Keratinocyte (primary cell): ENCODE data around the gene HEPN1. TPM values are rescaled to one million over a fixed set of nuclear protein-coding genes. Genes with fewer than 3 reads are reported as not detected.

Source experiments
- DNase-seq: peaks from one replicate; pipeline ENCODE4 v3.0.0-alpha.2; 2011; ENCODE audit warnings: low read depth, missing footprints, low spot score
- FAIRE-seq: peaks from 2 replicates; lab custom pipeline; 2011; peaks lifted over from hg19 to GRCh38; lab: Jason Lieb, UNC
- H2AFZ ChIP-seq: 2 replicates; pipeline ENCODE4 v1.6.0; 2012; ENCODE audit warnings: low read length, control low read depth, inconsistent platforms; ENCODE audit not compliant: control insufficient read depth
- H3K27ac ChIP-seq: 2 replicates; pipeline ENCODE4 v1.5.1; 2011; ENCODE audit warnings: low read length; ENCODE audit not compliant: control insufficient read depth, insufficient read depth
- H3K27me3 ChIP-seq: 3 replicates; pipeline ENCODE4 v1.6.0; 2011; ENCODE audit warnings: low read length; ENCODE audit not compliant: control insufficient read depth, insufficient read depth; ENCODE audit errors: extremely low read depth
- H3K36me3 ChIP-seq, 2 experiments: 2 replicates in 1 of 2; 3 replicates in 1 of 2; pipeline ENCODE4 v1.5.1; 2011; ENCODE audit warnings: low read length in 2 of 2, mild to moderate bottlenecking in 1 of 2; ENCODE audit not compliant: control insufficient read depth in 2 of 2, insufficient read depth in 2 of 2; ENCODE audit errors: extremely low read depth in 1 of 2
- H3K4me1 ChIP-seq: 3 replicates; pipeline ENCODE4 v1.5.1; 2011; ENCODE audit warnings: low read length; ENCODE audit not compliant: control insufficient read depth, insufficient read depth; ENCODE audit errors: extremely low read depth
- H3K4me2 ChIP-seq: 3 replicates; pipeline ENCODE4 v1.6.0; 2011; ENCODE audit warnings: low read depth, low read length; ENCODE audit not compliant: control insufficient read depth, insufficient read depth; ENCODE audit errors: extremely low read depth
- H3K4me3 ChIP-seq, 3 experiments: fragments of 200-600 bp in 1 of 3; sonication (generic) in 1 of 3; 2 replicates in 2 of 3; 3 replicates in 1 of 3; pipeline ENCODE4 v1.5.1; 2011 to 2016; ENCODE audit warnings: low read length in 3 of 3, mild to moderate bottlenecking in 3 of 3, control low read depth in 2 of 3, inconsistent platforms in 1 of 3, low read depth in 1 of 3, mixed read lengths in 1 of 3, mixed run types in 1 of 3, moderate library complexity in 1 of 3; ENCODE audit not compliant: control insufficient read depth in 2 of 3, insufficient read depth in 2 of 3; ENCODE audit errors: extremely low read depth in 1 of 3
- H3K79me2 ChIP-seq: 2 replicates; pipeline ENCODE4 v1.6.0; 2012; ENCODE audit warnings: low read length; ENCODE audit not compliant: control insufficient read depth, insufficient read depth
- H3K9ac ChIP-seq: 3 replicates; pipeline ENCODE4 v1.6.0; 2011; ENCODE audit warnings: low read length; ENCODE audit not compliant: control insufficient read depth, insufficient read depth; ENCODE audit errors: extremely low read depth
- H3K9me1 ChIP-seq: 3 replicates; pipeline ENCODE4 v1.6.0; 2011; ENCODE audit warnings: low read length; ENCODE audit not compliant: control insufficient read depth, insufficient read depth; ENCODE audit errors: extremely low read depth
- H3K9me3 ChIP-seq: 2 replicates; pipeline ENCODE4 v1.5.1; 2012; ENCODE audit warnings: low read depth, low read length; ENCODE audit not compliant: control insufficient read depth
- H4K20me1 ChIP-seq: 3 replicates; pipeline ENCODE4 v1.6.0; 2011; ENCODE audit warnings: low read length; ENCODE audit not compliant: control insufficient read depth, insufficient read depth; ENCODE audit errors: extremely low read depth
- CTCF ChIP-seq, 3 experiments: IDR thresholded peaks in 1 of 3; conservative IDR thresholded peaks in 1 of 3; optimal IDR thresholded peaks in 1 of 3; 2 replicates in 2 of 3; 3 replicates in 1 of 3; pipeline versions ENCODE3 to v1.5.1; 2011; ENCODE audit warnings: low read length in 3 of 3, mild to moderate bottlenecking in 3 of 3, moderate library complexity in 2 of 3, control low read depth in 1 of 3, inconsistent platforms in 1 of 3; ENCODE audit not compliant: insufficient read depth in 2 of 3; ENCODE audit errors: extremely low read depth in 1 of 3
- EZH2 ChIP-seq: IDR thresholded peaks from one replicate; pipeline ENCODE4 v1.6.1; 2012; ENCODE audit warnings: inconsistent platforms, mild to moderate bottlenecking, low read length, moderate library complexity
- dilution Hi-C: fragments of 300-500 bp; cut with MboI; formaldehyde crosslinking; loops from one replicate; pipeline ENCODE4 v1.7.0; 2020; ENCODE audit warnings: low sequenced_read_pairs; ENCODE audit not compliant: extremely low pct_ligation_motif_present
- polyA plus RNA-seq, 5 experiments: library from polyadenylated mRNA; depleted of rRNA in 3 of 5; stranded (reverse) in 3 of 5; stranded (forward) in 1 of 5; unstranded in 1 of 5; fragments of >200 nt; gene quantifications; 1 replicate in 1 of 5; 2 replicates in 3 of 5; 3 replicates in 1 of 5; pipeline versions ENCODE4 v1.2.1 to v1.2.3, GENCODE V29; 2011 to 2012; ENCODE audit warnings: missing spikeins in 2 of 5, low read depth in 1 of 5, low replicate concordance in 1 of 5

HEPN1 gene
- polyA plus RNA-seq, 1 donor (not counting 4 experiments of a cell fraction or from before 2014, with no cell fraction given): not detected

- no peak overlapping the region for H3K4me3 ChIP-seq
- no peak for DNase-seq
- dilution Hi-C loops: no loop called here
- H3K36me3 ChIP-seq: no peaks in the 10 kb centered on the region
- no peaks in the 10 kb centered on the region for H3K9me1 ChIP-seq
- H3K4me2 ChIP-seq: no peak overlapping the region
- peaks cover 56% of the 10 kb centered on the region for H3K27me3 ChIP-seq
- H4K20me1 ChIP-seq: no peaks in the 10 kb centered on the region
- no peak for FAIRE-seq
- H3K9ac ChIP-seq: no peak overlapping the region
- no peaks in the 10 kb centered on the region for H3K79me2 ChIP-seq
- H3K4me1 ChIP-seq: peaks cover 15% of the 10 kb centered on the region
- H2AFZ ChIP-seq: no peak overlapping the region
- no peaks in the 10 kb centered on the region for H3K9me3 ChIP-seq
- H3K27ac ChIP-seq: no peak overlapping the region
- TF ChIP-seq CTCF (optimal IDR thresholded peaks at IDR 0.05 in 1 of 3, IDR thresholded peaks at IDR 0.05 in 1 of 3, conservative IDR thresholded peaks at IDR 0.05 in 1 of 3; ENCODE audit: extremely low read depth in 1 of 3, insufficient read depth in 2 of 3, low read length in 3 of 3): no peak
- no peak for TF ChIP-seq EZH2
Measured at GRCh38 chr11:124873951-124874350, 45.1 kb upstream of the HEPN1 start.

DNA sequence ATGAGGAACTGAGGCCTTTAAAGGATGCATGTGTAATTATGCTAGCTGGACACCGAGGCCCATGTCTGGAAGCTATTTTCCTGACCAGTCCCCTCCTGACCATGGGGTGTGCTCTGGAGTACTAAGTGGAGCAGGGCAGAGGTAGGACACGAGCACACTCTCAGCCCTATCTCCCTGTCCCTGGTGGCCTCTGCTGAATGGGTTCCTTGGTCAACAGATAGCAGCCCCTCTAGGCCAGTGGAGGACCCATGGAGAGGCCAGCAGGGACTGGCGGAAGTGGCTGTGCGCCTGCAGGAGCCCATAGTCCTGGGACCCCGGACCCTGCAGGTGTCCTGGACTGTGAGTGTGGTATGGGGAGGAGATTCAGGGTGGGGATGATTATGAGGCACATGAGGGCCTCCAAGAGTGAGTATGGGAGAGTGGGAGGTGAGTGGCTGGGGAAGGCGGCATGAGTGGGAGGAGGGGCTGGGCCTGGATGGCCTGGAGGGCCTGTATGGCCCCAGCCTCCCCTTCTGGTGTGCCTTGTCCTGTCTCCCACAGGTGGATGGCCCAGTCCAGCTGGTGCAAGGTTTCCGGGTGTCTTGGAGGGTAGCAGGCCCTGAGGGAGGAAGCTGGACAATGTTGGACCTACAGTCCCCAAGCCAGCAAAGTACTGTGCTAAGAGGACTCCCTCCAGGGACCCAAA, 44.3 kb upstream of the HEPN1 start:
- Histone ChIP-seq H3K27ac (no peak overlapping the region), H3K27me3 (peaks cover 48% of the 10 kb centered on the region), H2AFZ (no peak overlapping the region), H3K9me1 (no peaks in the 10 kb centered on the region), H3K9me3 (no peaks in the 10 kb centered on the region), H4K20me1 (no peaks in the 10 kb centered on the region), H3K9ac (no peak overlapping the region), H3K4me1 (peaks cover 15% of the 10 kb centered on the region), H3K4me3 (no peak overlapping the region), H3K4me2 (no peak overlapping the region), H3K79me2 (no peaks in the 10 kb centered on the region), H3K36me3 (no peaks in the 10 kb centered on the region)
- no peak for TF ChIP-seq EZH2
- TF ChIP-seq CTCF (optimal IDR thresholded peaks at IDR 0.05 in 1 of 3, IDR thresholded peaks at IDR 0.05 in 1 of 3, conservative IDR thresholded peaks at IDR 0.05 in 1 of 3; ENCODE audit: extremely low read depth in 1 of 3, insufficient read depth in 2 of 3, low read length in 3 of 3): no peak
- no peak for FAIRE-seq
- dilution Hi-C loops: no loop called here
- DNase-seq: no peak
